ENCODE results near the gene ENKD1. TPM values are rescaled to one million over a fixed set of nuclear protein-coding genes. Genes with fewer than 3 reads are reported as not detected.

Gene ENKD1
- total RNA-seq, 6 experiments from 2014 or later: 7.4 to 10.8 (median 8.9) TPM

GRCh38 chr16:67667817-67668494 lies 1.4 kb upstream of the ENKD1 start:
- Mint-ChIP-seq H3K4me1 (ENCODE audit: low read depth) (peaks cover 21% of the 10 kb centered on the region), H3K27ac (no peak overlapping the region; the same call in 1 of the 2 replicates), H3K4me3 (no peak overlapping the region), H3K36me3 (ENCODE audit: low read depth) (no peaks in the 10 kb centered on the region), H3K9me3 (no peaks in the 10 kb centered on the region), H3K27me3 (ENCODE audit: insufficient read depth) (peaks cover 7% of the 10 kb centered on the region; the same call in 1 of the 2 replicates)
- TF ChIP-seq CTCF (IDR thresholded peaks at IDR 0.05): peak; percentile 81
- DNase-seq: peak; percentile 95

GRCh38 chr16:67667453-67667816 lies 885 bp upstream of the ENKD1 start:
- H3K4me1 Mint-ChIP-seq (ENCODE audit: low read depth): peaks cover 16% of the 10 kb centered on the region
- no peak for TF ChIP-seq CTCF (IDR thresholded peaks at IDR 0.05)
- H3K4me3 Mint-ChIP-seq: peak overlapping the region; percentile 82
- peak overlapping the region; percentile 85 for H3K27ac Mint-ChIP-seq
- H3K9me3 Mint-ChIP-seq: no peaks in the 10 kb centered on the region
- peaks cover 7% of the 10 kb centered on the region; the same call in 1 of the 2 replicates for H3K27me3 Mint-ChIP-seq (ENCODE audit: insufficient read depth)
- no peaks in the 10 kb centered on the region for H3K36me3 Mint-ChIP-seq (ENCODE audit: low read depth)
- DNase-seq: no peak

GRCh38 chr16:67666032-67666551 lies 458 bp downstream of the ENKD1 start:
- DNase-seq: no peak
- Mint-ChIP-seq H3K4me3 (peak overlapping the region; percentile 81), H3K27me3 (ENCODE audit: insufficient read depth) (peaks cover 7% of the 10 kb centered on the region; the same call in 1 of the 2 replicates), H3K36me3 (ENCODE audit: low read depth) (no peaks in the 10 kb centered on the region), H3K27ac (peak overlapping the region; percentile 48), H3K9me3 (no peaks in the 10 kb centered on the region), H3K4me1 (ENCODE audit: low read depth) (peaks cover 13% of the 10 kb centered on the region; the same call in 1 of the 2 replicates)
- TF ChIP-seq CTCF (IDR thresholded peaks at IDR 0.05): no peak

- H3K27ac Mint-ChIP-seq: peak overlapping the region; percentile 48
- peak overlapping the region; percentile 81 for H3K4me3 Mint-ChIP-seq
- no peaks in the 10 kb centered on the region for H3K36me3 Mint-ChIP-seq (ENCODE audit: low read depth)
- no peaks in the 10 kb centered on the region for H3K9me3 Mint-ChIP-seq
- peaks cover 13% of the 10 kb centered on the region; the same call in 1 of the 2 replicates for H3K4me1 Mint-ChIP-seq (ENCODE audit: low read depth)
- no peak for TF ChIP-seq CTCF (IDR thresholded peaks at IDR 0.05)
- peaks cover 7% of the 10 kb centered on the region; the same call in 1 of the 2 replicates for H3K27me3 Mint-ChIP-seq (ENCODE audit: insufficient read depth)
- DNase-seq: no peak
These were observed 952 bp downstream of the ENKD1 start for GRCh38 chr16:67665598-67665997.

- no peak for DNase-seq
- H3K27ac Mint-ChIP-seq: no peak overlapping the region; the same call in 1 of the 2 replicates
- no peaks in the 10 kb centered on the region for H3K9me3 Mint-ChIP-seq
- H3K4me1 Mint-ChIP-seq (ENCODE audit: low read depth): peaks cover 13% of the 10 kb centered on the region; the same call in 1 of the 2 replicates
- no peak overlapping the region for H3K4me3 Mint-ChIP-seq
- H3K27me3 Mint-ChIP-seq (ENCODE audit: insufficient read depth): peaks cover 7% of the 10 kb centered on the region; the same call in 1 of the 2 replicates
- TF ChIP-seq CTCF (IDR thresholded peaks at IDR 0.05): no peak
- H3K36me3 Mint-ChIP-seq (ENCODE audit: low read depth): no peaks in the 10 kb centered on the region
These were observed 1.7 kb downstream of the ENKD1 start for GRCh38 chr16:67664871-67665270.

Measured in HFFc6 (cell line).